ENCODE measurements around the gene CSN1S1. TPM values are rescaled to one million over a fixed set of nuclear protein-coding genes. Genes with fewer than 3 reads are reported as not detected.
"Not testable (repeated sequence)": the region's sequence is repeated elsewhere in the genome, so short reads cannot be mapped to it uniquely, and the experiment has no call there.

Gene CSN1S1
- polyA plus RNA-seq, 1 experiment = not detected

GRCh38 chr4:69920874-69921273 lies 10.0 kb upstream of the CSN1S1 start:
- Histone ChIP-seq H3K27me3 (ENCODE audit: control insufficient read depth, insufficient read depth, low read length) (no peaks in the 10 kb centered on the region), H3K9me3 (ENCODE audit: control insufficient read depth, insufficient read depth, low read length) (no peaks in the 10 kb centered on the region; the same call in 1 of the 2 replicates), H3K27ac (ENCODE audit: low read depth, low read length) (no peak overlapping the region), H3K4me3 (ENCODE audit: low read depth, low read length) (no peak overlapping the region)
- no peak for DNase-seq (ENCODE audit: low read depth, low spot score)
- ChIA-PET POLR2A (no interaction called here), CTCF (no interaction called here)
- TF ChIP-seq, protein P1, sequence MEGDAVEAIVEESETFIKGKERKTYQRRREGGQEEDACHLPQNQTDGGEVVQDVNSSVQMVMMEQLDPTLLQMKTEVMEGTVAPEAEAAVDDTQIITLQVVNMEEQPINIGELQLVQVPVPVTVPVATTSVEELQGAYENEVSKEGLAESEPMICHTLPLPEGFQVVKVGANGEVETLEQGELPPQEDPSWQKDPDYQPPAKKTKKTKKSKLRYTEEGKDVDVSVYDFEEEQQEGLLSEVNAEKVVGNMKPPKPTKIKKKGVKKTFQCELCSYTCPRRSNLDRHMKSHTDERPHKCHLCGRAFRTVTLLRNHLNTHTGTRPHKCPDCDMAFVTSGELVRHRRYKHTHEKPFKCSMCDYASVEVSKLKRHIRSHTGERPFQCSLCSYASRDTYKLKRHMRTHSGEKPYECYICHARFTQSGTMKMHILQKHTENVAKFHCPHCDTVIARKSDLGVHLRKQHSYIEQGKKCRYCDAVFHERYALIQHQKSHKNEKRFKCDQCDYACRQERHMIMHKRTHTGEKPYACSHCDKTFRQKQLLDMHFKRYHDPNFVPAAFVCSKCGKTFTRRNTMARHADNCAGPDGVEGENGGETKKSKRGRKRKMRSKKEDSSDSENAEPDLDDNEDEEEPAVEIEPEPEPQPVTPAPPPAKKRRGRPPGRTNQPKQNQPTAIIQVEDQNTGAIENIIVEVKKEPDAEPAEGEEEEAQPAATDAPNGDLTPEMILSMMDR (IDR thresholded peaks at IDR 0.05; ENCODE audit: low read depth, low read length) = no peak

- DNase-seq (ENCODE audit: low read depth, low spot score); H3K9me3 ChIP-seq (ENCODE audit: control insufficient read depth, insufficient read depth, low read length); CTCF ChIA-PET; POLR2A ChIA-PET; H3K27ac ChIP-seq (ENCODE audit: low read depth, low read length); H3K27me3 ChIP-seq (ENCODE audit: control insufficient read depth, insufficient read depth, low read length); H3K4me3 ChIP-seq (ENCODE audit: low read depth, low read length): not testable (repeated sequence)
Measured at GRCh38 chr4:69923782-69924410, 7.0 kb upstream of the CSN1S1 start.

DNA sequence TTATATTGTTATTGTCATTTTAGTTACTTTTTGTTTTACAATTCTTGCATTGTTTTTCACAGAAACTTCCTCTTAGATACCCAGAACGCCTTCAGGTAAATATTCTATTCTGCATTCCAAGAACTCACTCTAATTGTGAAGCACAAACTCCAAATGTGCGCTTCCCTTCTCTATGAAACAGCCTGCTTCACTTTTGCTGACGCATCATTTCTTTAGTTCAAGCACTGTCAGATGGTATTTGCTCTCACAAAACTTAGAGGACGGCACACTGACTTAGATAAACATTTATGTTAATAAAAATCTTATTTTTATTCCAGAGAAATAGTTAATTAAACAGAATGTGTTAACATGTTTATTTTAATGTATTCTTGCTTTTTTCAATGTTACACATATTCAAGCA lies 3.3 kb downstream of the CSN1S1 start:
- Histone ChIP-seq H3K27ac (ENCODE audit: low read depth, low read length) (no peak overlapping the region), H3K4me3 (ENCODE audit: low read depth, low read length) (no peak overlapping the region), H3K9me3 (ENCODE audit: control insufficient read depth, insufficient read depth, low read length) (no peaks in the 10 kb centered on the region), H3K27me3 (ENCODE audit: control insufficient read depth, insufficient read depth, low read length) (no peaks in the 10 kb centered on the region)
- TF ChIP-seq, protein P1 (IDR thresholded peaks at IDR 0.05; ENCODE audit: low read depth, low read length) = no peak
- ChIA-PET POLR2A (no interaction called here), CTCF (no interaction called here)
- DNase-seq (ENCODE audit: low read depth, low spot score) = no peak

DNA sequence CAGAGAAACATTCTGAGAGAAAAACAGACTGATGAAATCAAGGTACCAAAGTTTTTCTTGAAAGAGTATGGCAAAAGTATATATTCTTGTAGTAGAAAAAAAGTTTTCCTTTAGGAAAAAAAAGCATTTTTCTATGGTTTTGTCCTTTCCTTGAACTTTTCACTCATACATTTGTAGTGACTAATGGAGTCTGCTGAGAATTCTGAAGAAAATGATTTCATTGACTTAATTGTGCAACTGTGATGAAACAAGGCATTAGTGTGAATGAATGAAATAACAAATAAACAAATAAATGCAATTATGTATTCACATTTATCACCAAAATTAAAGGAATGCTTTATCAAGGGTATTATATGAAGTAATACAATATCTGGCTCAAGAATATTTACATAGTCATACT lies 5.7 kb downstream of the CSN1S1 start:
- H3K9me3 ChIP-seq (ENCODE audit: control insufficient read depth, insufficient read depth, low read length) = no peaks in the 10 kb centered on the region
- POLR2A ChIA-PET = no interaction called here
- H3K27ac ChIP-seq (ENCODE audit: low read depth, low read length) = no peak overlapping the region
- no peak overlapping the region for H3K4me3 ChIP-seq (ENCODE audit: low read depth, low read length)
- H3K27me3 ChIP-seq (ENCODE audit: control insufficient read depth, insufficient read depth, low read length) = no peaks in the 10 kb centered on the region
- CTCF ChIA-PET = no interaction called here
- TF ChIP-seq, protein P1 (IDR thresholded peaks at IDR 0.05; ENCODE audit: low read depth, low read length) = no peak
- no peak for DNase-seq (ENCODE audit: low read depth, low spot score)

GRCh38 chr4:69951602-69952001 lies 20.7 kb downstream of the CSN1S1 start:
- no peak for DNase-seq (ENCODE audit: low read depth, low spot score)
- H3K4me3 ChIP-seq (ENCODE audit: low read depth, low read length) = no peak overlapping the region
- H3K27ac ChIP-seq (ENCODE audit: low read depth, low read length) = no peak overlapping the region
- TF ChIP-seq, protein P1 (IDR thresholded peaks at IDR 0.05; ENCODE audit: low read depth, low read length) = no peak
- CTCF ChIA-PET = no interaction called here
- POLR2A ChIA-PET = no interaction called here
- H3K27me3 ChIP-seq (ENCODE audit: control insufficient read depth, insufficient read depth, low read length) = no peaks in the 10 kb centered on the region
- H3K9me3 ChIP-seq (ENCODE audit: control insufficient read depth, insufficient read depth, low read length) = no peaks in the 10 kb centered on the region

DNA sequence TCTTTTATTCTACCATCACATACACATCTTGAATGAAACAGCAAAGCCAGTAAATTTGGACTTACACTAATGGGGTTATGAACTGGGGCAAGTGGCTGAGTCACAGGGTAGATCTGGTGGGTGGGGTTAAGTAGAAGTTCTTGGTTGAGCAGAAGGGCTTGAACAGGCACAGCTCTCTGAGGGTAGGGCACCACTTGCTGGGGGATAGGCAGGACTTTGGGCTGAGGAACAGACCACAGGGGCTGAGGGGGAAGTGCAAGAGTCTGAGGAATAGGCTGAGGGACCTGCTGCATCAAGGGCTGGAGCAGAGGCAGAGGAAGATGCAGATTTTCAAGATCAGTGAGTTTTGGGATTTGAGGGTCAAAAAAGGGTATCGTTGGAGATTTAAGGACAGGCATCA lies 26.3 kb downstream of the CSN1S1 start:
- DNase-seq (ENCODE audit: low read depth, low spot score) = no peak
- ChIA-PET POLR2A (no interaction called here), CTCF (no interaction called here)
- TF ChIP-seq, protein P1 (IDR thresholded peaks at IDR 0.05; ENCODE audit: low read depth, low read length) = no peak
- no peaks in the 10 kb centered on the region for H3K27me3 ChIP-seq (ENCODE audit: control insufficient read depth, insufficient read depth, low read length)
- H3K4me3 ChIP-seq (ENCODE audit: low read depth, low read length) = no peak overlapping the region
- no peak overlapping the region for H3K27ac ChIP-seq (ENCODE audit: low read depth, low read length)
- no peaks in the 10 kb centered on the region for H3K9me3 ChIP-seq (ENCODE audit: control insufficient read depth, insufficient read depth, low read length)
